ENCODE measurements around the gene GOLM1.

- no peak for TF ChIP-seq POLR2A (IDR thresholded peaks at IDR 0.05; ENCODE audit: low read depth)
- TF ChIP-seq, protein P1, sequence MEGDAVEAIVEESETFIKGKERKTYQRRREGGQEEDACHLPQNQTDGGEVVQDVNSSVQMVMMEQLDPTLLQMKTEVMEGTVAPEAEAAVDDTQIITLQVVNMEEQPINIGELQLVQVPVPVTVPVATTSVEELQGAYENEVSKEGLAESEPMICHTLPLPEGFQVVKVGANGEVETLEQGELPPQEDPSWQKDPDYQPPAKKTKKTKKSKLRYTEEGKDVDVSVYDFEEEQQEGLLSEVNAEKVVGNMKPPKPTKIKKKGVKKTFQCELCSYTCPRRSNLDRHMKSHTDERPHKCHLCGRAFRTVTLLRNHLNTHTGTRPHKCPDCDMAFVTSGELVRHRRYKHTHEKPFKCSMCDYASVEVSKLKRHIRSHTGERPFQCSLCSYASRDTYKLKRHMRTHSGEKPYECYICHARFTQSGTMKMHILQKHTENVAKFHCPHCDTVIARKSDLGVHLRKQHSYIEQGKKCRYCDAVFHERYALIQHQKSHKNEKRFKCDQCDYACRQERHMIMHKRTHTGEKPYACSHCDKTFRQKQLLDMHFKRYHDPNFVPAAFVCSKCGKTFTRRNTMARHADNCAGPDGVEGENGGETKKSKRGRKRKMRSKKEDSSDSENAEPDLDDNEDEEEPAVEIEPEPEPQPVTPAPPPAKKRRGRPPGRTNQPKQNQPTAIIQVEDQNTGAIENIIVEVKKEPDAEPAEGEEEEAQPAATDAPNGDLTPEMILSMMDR (IDR thresholded peaks at IDR 0.05), result no peak
Observed at GRCh38 chr9:86061972-86062739, 37.2 kb downstream of the GOLM1 start.
